ENCODE measurements around the gene CNPY2.
"Not testable (repeated sequence)": the region's sequence is repeated elsewhere in the genome, so short reads cannot be mapped to it uniquely, and the experiment has no call there.

Gene CNPY2

DNA sequence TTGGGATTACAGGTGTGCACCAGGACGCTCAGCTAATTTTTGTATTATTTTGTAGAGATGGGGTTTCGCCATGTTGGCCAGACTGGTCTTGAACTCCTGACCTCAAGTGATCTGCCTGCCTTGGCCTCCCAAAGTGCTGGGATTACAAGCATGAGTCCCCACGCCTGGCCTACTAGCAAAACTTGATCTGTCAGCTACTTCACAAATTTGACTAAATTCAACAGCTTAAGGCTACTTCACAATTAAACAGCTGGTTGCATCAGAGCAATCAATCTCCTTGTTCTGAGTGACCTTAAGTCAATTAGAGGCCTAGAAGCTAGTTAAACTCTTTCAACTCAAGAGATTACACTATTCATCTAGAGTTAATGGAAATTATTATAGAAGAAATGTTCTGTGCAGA lies 36.9 kb downstream of the CNPY2 start:
- H3K27me3 ChIP-seq (ENCODE audit: control insufficient read depth, insufficient read depth, low read length, poor library complexity, severe bottlenecking) = no peaks in the 10 kb centered on the region
- WGBS, 2 experiments = 95 to 98% methylated on average over 3 of the region's 3 CpGs
- H3K9me3 ChIP-seq (ENCODE audit: control insufficient read depth, low read length) = no peaks in the 10 kb centered on the region
- no peak overlapping the region for H3K27ac ChIP-seq (ENCODE audit: insufficient read depth, low read depth, low read length, poor library complexity, severe bottlenecking)
- H3K36me3 ChIP-seq (ENCODE audit: control insufficient read depth, insufficient read depth, low read length) = peaks cover 33% of the 10 kb centered on the region
- H3K4me1 ChIP-seq (ENCODE audit: control insufficient read depth, insufficient read depth, low read length) = no peaks in the 10 kb centered on the region
- no peak overlapping the region for H3K4me3 ChIP-seq (ENCODE audit: insufficient read depth, low read depth, low read length)

DNA sequence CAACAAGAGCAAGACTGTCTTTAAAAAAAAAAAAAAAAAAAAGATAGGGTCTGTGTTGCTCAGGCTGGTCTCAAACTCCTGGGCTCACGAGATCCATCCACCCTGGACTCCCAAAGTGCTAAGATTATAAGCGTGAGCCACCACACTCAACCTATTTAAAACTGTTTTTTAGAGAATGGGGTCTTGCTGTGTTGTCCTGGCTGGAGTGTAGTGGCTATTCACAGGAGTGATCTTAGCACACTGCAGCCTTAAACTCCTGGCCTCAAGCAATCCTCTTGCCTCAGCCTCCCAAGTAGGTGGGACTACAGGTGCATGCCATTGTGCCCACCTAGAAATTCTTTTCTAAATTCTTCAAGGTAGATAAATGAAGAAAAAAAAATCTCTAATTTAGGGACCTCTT lies 41.5 kb downstream of the CNPY2 start:
- no peaks in the 10 kb centered on the region for H3K27me3 ChIP-seq (ENCODE audit: control insufficient read depth, insufficient read depth, low read length, poor library complexity, severe bottlenecking)
- H3K27ac ChIP-seq (ENCODE audit: insufficient read depth, low read depth, low read length, poor library complexity, severe bottlenecking) = no peak overlapping the region
- H3K9me3 ChIP-seq (ENCODE audit: control insufficient read depth, low read length) = no peaks in the 10 kb centered on the region
- H3K4me3 ChIP-seq (ENCODE audit: insufficient read depth, low read depth, low read length) = no peak overlapping the region
- no peaks in the 10 kb centered on the region for H3K4me1 ChIP-seq (ENCODE audit: control insufficient read depth, insufficient read depth, low read length)
- H3K36me3 ChIP-seq (ENCODE audit: control insufficient read depth, insufficient read depth, low read length) = peaks cover 33% of the 10 kb centered on the region
- WGBS, 2 experiments = 85 to 100% methylated on average over 2 of the region's 2 CpGs

DNA sequence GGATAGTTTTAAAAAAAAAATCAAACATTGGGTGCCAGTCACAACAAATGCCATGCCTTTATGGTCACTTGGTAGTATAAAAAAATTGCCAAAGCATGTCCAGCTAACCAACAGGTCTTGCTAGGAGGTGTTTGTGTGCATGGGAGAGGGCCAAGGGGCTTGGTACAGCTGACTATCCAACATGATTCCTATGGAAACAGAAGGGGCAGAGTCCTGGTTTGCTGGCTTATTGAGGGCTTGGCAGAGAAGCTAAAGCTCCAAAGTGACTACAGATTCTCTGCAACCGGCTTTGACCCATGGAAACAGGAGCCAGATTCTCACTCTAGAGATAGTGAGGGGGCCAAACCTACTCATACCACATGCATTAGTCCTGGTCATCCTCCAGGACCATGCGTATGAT lies 43.3 kb downstream of the CNPY2 start:
- H3K9me3 ChIP-seq (ENCODE audit: control insufficient read depth, low read length); H3K4me1 ChIP-seq (ENCODE audit: control insufficient read depth, insufficient read depth, low read length); H3K27me3 ChIP-seq (ENCODE audit: control insufficient read depth, insufficient read depth, low read length, poor library complexity, severe bottlenecking); H3K4me3 ChIP-seq (ENCODE audit: insufficient read depth, low read depth, low read length); H3K27ac ChIP-seq (ENCODE audit: insufficient read depth, low read depth, low read length, poor library complexity, severe bottlenecking): not testable (repeated sequence)
- 82 to 97% methylated on average over 1 to 2 of the region's 2 CpGs for WGBS, 2 experiments
- H3K36me3 ChIP-seq (ENCODE audit: control insufficient read depth, insufficient read depth, low read length) = peaks cover 34% of the 10 kb centered on the region

DNA sequence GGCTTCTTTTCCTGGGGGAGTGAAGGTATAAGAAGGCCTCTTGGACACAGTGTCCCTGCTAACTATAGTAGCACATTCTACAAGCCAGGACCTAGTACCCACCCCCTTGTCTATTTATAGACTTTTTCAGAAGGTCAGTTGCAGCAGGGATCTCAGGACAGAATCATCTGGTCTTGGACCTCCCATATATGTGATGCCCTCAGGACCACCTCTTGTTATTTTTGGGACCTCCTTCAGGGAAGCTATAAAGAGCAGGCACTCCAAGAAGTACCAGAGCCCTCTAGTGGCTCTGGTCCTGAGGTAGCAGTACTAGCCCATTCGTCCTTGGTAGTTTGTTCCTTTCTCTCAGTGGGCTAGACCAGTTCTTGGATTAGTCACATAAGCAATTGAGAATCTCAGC lies 44.8 kb downstream of the CNPY2 start:
- no peaks in the 10 kb centered on the region for H3K9me3 ChIP-seq (ENCODE audit: control insufficient read depth, low read length)
- peaks cover 9% of the 10 kb centered on the region for H3K4me1 ChIP-seq (ENCODE audit: control insufficient read depth, insufficient read depth, low read length)
- H3K27me3 ChIP-seq (ENCODE audit: control insufficient read depth, insufficient read depth, low read length, poor library complexity, severe bottlenecking) = no peaks in the 10 kb centered on the region
- no peak overlapping the region for H3K4me3 ChIP-seq (ENCODE audit: insufficient read depth, low read depth, low read length)
- 25 to 53% methylated on average over 1 of the region's 1 CpG for WGBS, 2 experiments
- H3K36me3 ChIP-seq (ENCODE audit: control insufficient read depth, insufficient read depth, low read length) = peaks cover 34% of the 10 kb centered on the region
- H3K27ac ChIP-seq (ENCODE audit: insufficient read depth, low read depth, low read length, poor library complexity, severe bottlenecking) = no peak overlapping the region

DNA sequence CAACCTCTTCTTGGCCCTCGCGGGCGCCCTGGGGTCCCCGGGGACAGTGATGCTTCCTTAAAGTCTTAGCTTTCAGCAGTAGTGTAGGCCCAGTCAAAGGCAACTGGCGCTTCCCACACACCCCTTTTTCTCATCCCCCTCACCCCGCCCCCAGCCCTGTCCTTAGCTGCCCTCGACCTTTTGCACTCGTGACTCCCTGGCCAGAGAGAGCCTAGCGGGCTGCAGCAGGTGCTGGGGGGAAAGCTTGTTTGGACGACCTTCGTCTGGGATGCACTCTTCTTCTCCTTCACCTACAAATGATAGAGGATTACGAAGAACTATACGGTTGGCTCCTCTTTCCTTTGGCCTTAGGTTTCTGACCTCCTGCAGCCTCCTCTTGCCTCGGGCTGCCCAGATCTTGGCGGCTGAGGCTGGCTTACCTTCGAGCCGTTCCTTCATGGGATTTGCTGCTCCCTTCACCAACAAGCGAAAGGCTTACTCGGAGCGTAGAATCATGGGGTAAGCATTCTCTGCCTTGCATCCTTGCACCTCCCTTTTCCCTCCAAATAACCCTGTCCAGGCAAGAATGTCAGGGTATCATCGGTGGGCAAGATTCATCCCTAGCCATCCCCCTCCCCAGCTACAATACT lies 48.2 kb downstream of the CNPY2 start:
- Histone ChIP-seq H3K27me3 (ENCODE audit: control insufficient read depth, insufficient read depth, low read length, poor library complexity, severe bottlenecking) (no peaks in the 10 kb centered on the region), H3K27ac (ENCODE audit: insufficient read depth, low read depth, low read length, poor library complexity, severe bottlenecking) (peak overlapping the region; percentile 93), H3K9me3 (ENCODE audit: control insufficient read depth, low read length) (no peaks in the 10 kb centered on the region), H3K36me3 (ENCODE audit: control insufficient read depth, insufficient read depth, low read length) (peaks cover 11% of the 10 kb centered on the region), H3K4me3 (ENCODE audit: insufficient read depth, low read depth, low read length) (peak overlapping the region; percentile 72), H3K4me1 (ENCODE audit: control insufficient read depth, insufficient read depth, low read length) (peaks cover 9% of the 10 kb centered on the region)
- WGBS, 2 experiments = 23 to 25% methylated on average over 21 of the region's 21 CpGs

DNA sequence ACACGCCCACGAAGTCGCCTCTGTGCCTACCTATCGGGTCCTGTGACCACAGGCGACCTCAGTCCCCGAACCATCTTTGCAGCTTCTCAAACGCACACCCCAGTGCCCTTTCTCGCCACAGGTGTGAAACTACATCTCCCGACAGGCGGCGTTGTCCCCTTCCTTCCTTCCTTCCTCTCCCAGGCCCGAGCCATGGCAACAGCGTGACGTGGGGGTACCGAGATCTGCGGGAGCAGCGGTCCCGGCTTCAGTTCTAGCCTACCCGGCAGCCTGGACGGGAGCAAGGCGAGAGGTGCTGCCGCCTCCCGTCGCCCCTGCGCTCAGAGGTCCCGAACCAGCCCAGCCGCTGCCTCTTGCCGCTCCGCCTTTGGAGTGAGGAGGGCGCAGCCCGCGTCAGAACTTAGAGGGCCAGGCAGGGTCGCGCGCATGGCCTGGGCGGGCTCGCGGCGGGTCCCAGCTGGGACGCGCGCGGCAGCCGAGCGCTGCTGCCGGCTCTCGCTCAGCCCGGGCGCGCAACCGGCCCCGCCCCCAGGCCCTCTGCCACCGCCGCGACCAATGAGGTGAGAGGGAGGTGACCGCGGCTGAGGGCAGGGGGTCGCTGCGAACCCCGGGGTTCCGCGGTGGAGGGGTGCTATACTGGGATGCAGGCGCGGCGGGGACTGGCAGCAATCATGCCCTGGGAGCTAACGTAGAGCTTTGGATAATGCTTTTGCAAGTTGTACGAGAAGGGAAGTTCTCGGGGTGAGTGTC lies 48.9 kb downstream of the CNPY2 start, which contains the start of gene COQ10A:
Gene COQ10A, plus strand, starts transcription at position 250 of the 750 bp plus-strand sequence. Its CDS starts 177 bp downstream, at position 427.
- Histone ChIP-seq H3K36me3 (ENCODE audit: control insufficient read depth, insufficient read depth, low read length) (peaks cover 11% of the 10 kb centered on the region), H3K27me3 (ENCODE audit: control insufficient read depth, insufficient read depth, low read length, poor library complexity, severe bottlenecking) (no peaks in the 10 kb centered on the region), H3K4me3 (ENCODE audit: insufficient read depth, low read depth, low read length) (peak within 1 kb of the TSS; percentile 72), H3K4me1 (ENCODE audit: control insufficient read depth, insufficient read depth, low read length) (peaks cover 9% of the 10 kb centered on the region), H3K9me3 (ENCODE audit: control insufficient read depth, low read length) (no peaks in the 10 kb centered on the region), H3K27ac (ENCODE audit: insufficient read depth, low read depth, low read length, poor library complexity, severe bottlenecking) (peak within 1 kb of the TSS; percentile 93)
- WGBS, 2 experiments = 0 to 1% methylated on average over 68 of the region's 68 CpGs

DNA sequence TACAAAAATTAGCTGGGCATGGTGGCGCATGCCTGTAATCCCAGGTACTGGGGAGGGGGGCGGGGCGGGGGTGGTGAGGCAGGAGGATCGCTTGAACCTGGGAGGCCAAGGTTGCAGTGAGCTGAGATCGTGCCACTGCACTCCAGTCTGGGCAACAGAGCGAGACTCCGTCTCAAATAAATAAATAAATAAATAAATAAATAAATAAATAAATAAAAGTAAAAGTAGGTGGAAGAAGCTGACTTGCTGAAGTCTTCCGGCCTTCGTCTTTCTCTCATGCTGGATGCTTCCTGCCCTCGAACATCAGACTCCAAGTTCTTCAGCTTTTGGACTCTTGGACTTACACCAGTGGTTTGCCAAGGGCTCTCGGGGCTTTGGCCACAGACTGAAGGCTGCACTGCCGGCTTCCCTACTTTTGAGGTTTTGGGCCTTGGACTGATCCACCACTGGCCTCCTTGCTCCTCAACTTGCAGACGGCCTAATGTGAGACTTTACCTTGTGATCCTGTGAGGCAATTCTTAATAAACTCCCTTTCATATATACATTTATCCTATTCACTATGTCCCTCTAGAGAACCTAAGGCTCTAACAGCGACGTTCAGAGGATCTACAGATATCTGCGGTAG lies 49.6 kb downstream of the CNPY2 start:
- peaks cover 11% of the 10 kb centered on the region for H3K36me3 ChIP-seq (ENCODE audit: control insufficient read depth, insufficient read depth, low read length)
- not testable (repeated sequence) for H3K9me3 ChIP-seq (ENCODE audit: control insufficient read depth, low read length); H3K27me3 ChIP-seq (ENCODE audit: control insufficient read depth, insufficient read depth, low read length, poor library complexity, severe bottlenecking); H3K4me1 ChIP-seq (ENCODE audit: control insufficient read depth, insufficient read depth, low read length)
- 65 to 70% methylated on average over 13 to 14 of the region's 16 CpGs for WGBS, 2 experiments
- H3K27ac ChIP-seq (ENCODE audit: insufficient read depth, low read depth, low read length, poor library complexity, severe bottlenecking) = peak overlapping the region; percentile 93
- peak overlapping the region; percentile 72 for H3K4me3 ChIP-seq (ENCODE audit: insufficient read depth, low read depth, low read length)

DNA sequence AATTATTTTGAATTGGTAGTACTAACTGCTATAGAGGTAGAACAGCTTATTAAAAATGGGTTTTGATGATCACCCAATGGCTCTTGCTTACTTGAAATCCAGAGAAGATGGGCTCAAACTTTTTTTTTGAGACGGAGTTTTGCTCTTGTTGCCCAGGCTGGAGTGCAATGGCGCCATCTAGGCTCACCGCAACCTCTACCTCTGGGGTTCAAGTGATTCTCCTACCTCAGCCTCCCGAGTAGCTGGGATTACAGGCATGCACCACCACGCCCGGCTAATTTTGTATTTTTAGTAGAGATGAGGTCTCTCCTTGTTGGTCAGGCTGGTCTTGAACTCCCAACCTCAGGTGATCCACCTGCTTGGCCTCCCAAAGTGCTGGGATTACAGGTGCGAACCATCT lies 52.8 kb downstream of the CNPY2 start:
- H3K27me3 ChIP-seq (ENCODE audit: control insufficient read depth, insufficient read depth, low read length, poor library complexity, severe bottlenecking); H3K36me3 ChIP-seq (ENCODE audit: control insufficient read depth, insufficient read depth, low read length); H3K4me3 ChIP-seq (ENCODE audit: insufficient read depth, low read depth, low read length); H3K27ac ChIP-seq (ENCODE audit: insufficient read depth, low read depth, low read length, poor library complexity, severe bottlenecking); H3K9me3 ChIP-seq (ENCODE audit: control insufficient read depth, low read length): not testable (repeated sequence)
- peaks cover 15% of the 10 kb centered on the region for H3K4me1 ChIP-seq (ENCODE audit: control insufficient read depth, insufficient read depth, low read length)
- WGBS, 2 experiments = 89 to 92% methylated on average over 7 of the region's 7 CpGs

DNA sequence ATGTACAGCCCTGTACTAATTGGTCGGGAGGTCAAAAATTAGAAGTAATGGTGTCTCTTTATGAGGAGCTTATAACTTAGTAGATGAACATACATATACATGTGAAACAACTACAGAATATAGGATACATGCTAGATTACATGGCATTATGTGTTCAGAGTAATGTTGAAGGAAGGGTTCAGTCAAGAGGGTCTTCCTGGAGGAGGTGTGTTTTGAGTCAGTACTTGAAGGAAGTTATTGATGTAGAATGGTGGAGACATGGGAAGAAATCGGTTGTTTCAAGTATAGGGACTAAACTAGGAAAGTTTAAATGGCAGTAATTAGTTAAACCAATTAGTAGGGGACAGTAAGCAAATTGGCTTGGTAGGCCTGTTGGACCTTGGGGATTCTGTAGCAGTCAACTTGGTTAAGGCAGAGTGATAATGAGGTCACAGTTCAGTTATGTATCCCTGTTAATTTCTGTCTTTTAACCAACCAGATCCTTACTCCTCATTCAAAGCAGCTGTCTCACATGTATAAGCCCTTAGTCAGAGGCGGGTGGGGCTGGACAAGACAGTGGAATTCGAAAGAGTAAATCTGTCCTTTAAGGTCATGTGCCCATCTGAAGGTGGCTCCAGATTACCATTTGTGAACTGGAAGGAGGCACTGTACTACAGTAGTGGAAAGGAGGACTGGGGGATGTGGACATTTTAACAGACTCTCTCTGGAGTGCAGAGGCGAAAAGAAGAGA lies 54.1 kb downstream of the CNPY2 start:
- Histone ChIP-seq H3K4me1 (ENCODE audit: control insufficient read depth, insufficient read depth, low read length) (peaks cover 17% of the 10 kb centered on the region), H3K9me3 (ENCODE audit: control insufficient read depth, low read length) (no peaks in the 10 kb centered on the region), H3K4me3 (ENCODE audit: insufficient read depth, low read depth, low read length) (no peak overlapping the region), H3K27me3 (ENCODE audit: control insufficient read depth, insufficient read depth, low read length, poor library complexity, severe bottlenecking) (no peaks in the 10 kb centered on the region), H3K36me3 (ENCODE audit: control insufficient read depth, insufficient read depth, low read length) (no peaks in the 10 kb centered on the region), H3K27ac (ENCODE audit: insufficient read depth, low read depth, low read length, poor library complexity, severe bottlenecking) (no peak overlapping the region)
- 93 to 96% methylated on average over 5 of the region's 5 CpGs for WGBS, 2 experiments

DNA sequence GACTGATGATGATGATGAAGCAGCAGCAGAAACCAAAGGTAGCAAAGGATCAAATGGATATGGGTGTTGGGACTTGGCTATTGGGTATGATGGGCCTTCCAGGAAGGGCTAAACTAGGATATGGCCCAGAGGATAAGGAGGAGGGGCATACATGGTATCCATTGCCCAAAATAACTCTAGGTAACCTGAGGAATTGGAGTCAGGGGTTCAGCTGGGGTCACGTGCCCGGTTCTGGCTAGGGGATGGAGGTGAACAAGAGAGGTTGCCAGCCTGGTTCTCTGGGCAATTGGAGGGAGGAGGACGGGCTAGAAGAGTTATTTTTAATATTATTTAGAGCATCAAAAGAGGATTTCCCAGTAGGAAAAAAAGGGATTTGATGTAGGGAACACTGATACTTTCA lies 54.9 kb downstream of the CNPY2 start:
- Histone ChIP-seq H3K4me1 (ENCODE audit: control insufficient read depth, insufficient read depth, low read length) (peaks cover 18% of the 10 kb centered on the region), H3K9me3 (ENCODE audit: control insufficient read depth, low read length) (no peaks in the 10 kb centered on the region), H3K4me3 (ENCODE audit: insufficient read depth, low read depth, low read length) (no peak overlapping the region), H3K27ac (ENCODE audit: insufficient read depth, low read depth, low read length, poor library complexity, severe bottlenecking) (no peak overlapping the region), H3K27me3 (ENCODE audit: control insufficient read depth, insufficient read depth, low read length, poor library complexity, severe bottlenecking) (no peaks in the 10 kb centered on the region), H3K36me3 (ENCODE audit: control insufficient read depth, insufficient read depth, low read length) (peaks cover 2% of the 10 kb centered on the region)
- WGBS, 2 experiments = 87 to 91% methylated on average over 3 of the region's 3 CpGs
